ENCODE results near the gene OR8B4. TPM values are rescaled to one million over a fixed set of nuclear protein-coding genes. Genes with fewer than 3 reads are reported as not detected.

The OR8B4 gene
- total RNA-seq, 6 experiments from 2014 or later: not detected

DNA sequence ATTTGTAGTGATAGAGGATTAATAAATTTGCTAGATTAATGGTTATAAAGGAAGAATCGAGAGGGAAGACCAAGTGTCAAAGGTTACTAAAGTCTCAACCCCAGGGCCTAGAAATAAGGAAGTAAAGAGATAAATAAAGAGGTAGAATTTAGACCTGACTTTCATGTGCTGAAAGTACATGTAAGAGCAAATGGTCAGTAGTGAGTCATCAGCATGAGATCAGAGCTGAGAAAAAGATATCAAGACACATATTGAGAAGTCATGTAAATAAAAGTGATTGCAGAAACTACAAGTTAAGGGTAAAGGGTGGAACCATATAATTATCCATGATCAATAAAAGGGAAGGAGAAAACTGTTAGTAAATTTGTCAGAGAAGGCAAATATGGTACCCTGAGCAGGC, 22.2 kb upstream of the OR8B4 start:
- H3K4me3 Mint-ChIP-seq: no peak overlapping the region

DNA sequence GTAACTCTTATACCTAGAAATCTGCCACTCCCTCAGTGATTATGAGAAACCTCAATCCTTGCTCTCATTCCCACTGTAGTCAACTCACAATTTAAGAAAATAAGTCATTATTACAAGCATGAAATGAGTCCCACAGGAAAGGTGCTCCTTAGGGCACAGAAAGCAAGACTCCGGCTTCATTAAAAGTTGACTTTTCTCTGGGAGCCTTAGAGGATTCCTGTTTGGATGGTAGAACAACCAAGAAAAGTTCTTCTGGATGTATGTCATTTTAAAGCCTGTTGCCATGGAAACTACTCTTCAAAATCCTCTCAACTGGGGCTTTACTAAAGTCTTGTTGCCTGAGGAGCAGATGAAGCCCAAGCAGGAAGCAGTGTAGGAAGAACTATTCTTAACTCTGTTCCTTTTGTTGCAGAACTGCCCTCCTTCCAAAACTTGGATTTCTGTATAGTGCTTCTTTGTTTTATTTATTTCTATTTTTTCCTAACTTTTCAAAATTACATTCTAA, 21.0 kb upstream of the OR8B4 start, which contains the start of gene OR8B8:
OR8B8 (minus strand) TSS at position 51 of the 505 bp plus-strand sequence. CDS start 4,611 bp downstream, outside the sequence.
- Mint-ChIP-seq H3K36me3 (ENCODE audit: low read depth) (no peaks in the 10 kb centered on the region), H3K4me3 (no peak within 1 kb of the TSS)

More for the DNA sequence above, 22.2 kb upstream of the OR8B4 start:
- peaks cover 2% of the 10 kb centered on the region; the same call in 1 of the 2 replicates for H3K27me3 Mint-ChIP-seq (ENCODE audit: insufficient read depth)
- H3K9me3 Mint-ChIP-seq: no peaks in the 10 kb centered on the region
- H3K27ac Mint-ChIP-seq: no peak overlapping the region
- no peaks in the 10 kb centered on the region for H3K36me3 Mint-ChIP-seq (ENCODE audit: low read depth)
- DNase-seq: no peak
- TF ChIP-seq CTCF (IDR thresholded peaks at IDR 0.05): no peak
- no peaks in the 10 kb centered on the region for H3K4me1 Mint-ChIP-seq (ENCODE audit: low read depth)

GRCh38 chr11:124442847-124443246, 18.2 kb upstream of the OR8B4 start:
- no peak for TF ChIP-seq CTCF (IDR thresholded peaks at IDR 0.05)
- DNase-seq: no peak

More for the DNA sequence above, 21.0 kb upstream of the OR8B4 start, which contains the start of gene OR8B8:
- H3K27ac Mint-ChIP-seq: no peak within 1 kb of the TSS
- TF ChIP-seq CTCF (IDR thresholded peaks at IDR 0.05): no peak
- DNase-seq: no peak
- peaks cover 4% of the 10 kb centered on the region; the same call in 1 of the 2 replicates for H3K27me3 Mint-ChIP-seq (ENCODE audit: insufficient read depth)
- no peaks in the 10 kb centered on the region for H3K9me3 Mint-ChIP-seq
- no peaks in the 10 kb centered on the region for H3K4me1 Mint-ChIP-seq (ENCODE audit: low read depth)

GRCh38 chr11:124442442-124442841, 17.8 kb upstream of the OR8B4 start:
- Mint-ChIP-seq H3K9me3 (no peaks in the 10 kb centered on the region), H3K4me1 (ENCODE audit: low read depth) (no peaks in the 10 kb centered on the region), H3K36me3 (ENCODE audit: low read depth) (no peaks in the 10 kb centered on the region), H3K27me3 (ENCODE audit: insufficient read depth) (peaks cover 6% of the 10 kb centered on the region), H3K4me3 (no peak overlapping the region), H3K27ac (no peak overlapping the region)
- no peak for TF ChIP-seq CTCF (IDR thresholded peaks at IDR 0.05)
- no peak for DNase-seq

More at GRCh38 chr11:124442847-124443246, 18.2 kb upstream of the OR8B4 start:
- Mint-ChIP-seq H3K27ac (no peak overlapping the region), H3K4me3 (no peak overlapping the region), H3K27me3 (ENCODE audit: insufficient read depth) (peaks cover 6% of the 10 kb centered on the region), H3K4me1 (ENCODE audit: low read depth) (no peaks in the 10 kb centered on the region), H3K36me3 (ENCODE audit: low read depth) (no peaks in the 10 kb centered on the region), H3K9me3 (no peaks in the 10 kb centered on the region)

GRCh38 chr11:124441519-124441918, 16.8 kb upstream of the OR8B4 start:
- no peak for DNase-seq
- no peaks in the 10 kb centered on the region for H3K4me1 Mint-ChIP-seq (ENCODE audit: low read depth)
- H3K27me3 Mint-ChIP-seq (ENCODE audit: insufficient read depth): peaks cover 6% of the 10 kb centered on the region
- H3K4me3 Mint-ChIP-seq: no peak overlapping the region
- no peaks in the 10 kb centered on the region for H3K36me3 Mint-ChIP-seq (ENCODE audit: low read depth)
- H3K9me3 Mint-ChIP-seq: no peaks in the 10 kb centered on the region
- no peak for TF ChIP-seq CTCF (IDR thresholded peaks at IDR 0.05)
- H3K27ac Mint-ChIP-seq: no peak overlapping the region

Data from HFFc6 (cell line).